HCT116 (cell line): ENCODE data around the gene POLRMT. TPM values are rescaled to one million over a fixed set of nuclear protein-coding genes. Genes with fewer than 3 reads are reported as not detected.
A peak's percentile ranks its signal among the peaks of the same experiment; 100 is the strongest.

Source experiments
- ATAC-seq: fragments of 200-7000 bp; cut with Tn5 transposase; 2 replicates; pipeline ENCODE4 v1.9.1; 2020; ENCODE audit warnings: mild to moderate bottlenecking, moderate library complexity
- BruUV-seq: library from RNA; stranded (reverse); fragments of 400-500 nt; replicated peaks from 2 replicates; lab custom pipeline; 2021; lab: Mats Ljungman, UMichigan
- CTCF ChIA-PET: fragments of 300-600 bp; sonication (Branson Sonifier 250); formaldehyde crosslinking; loops from one replicate; lab custom pipeline; 2021; ENCODE audit warnings: antibody characterized with exemption; lab: Charles Lee
- POLR2A ChIA-PET: fragments of 300-600, 350-600 bp; sonication (Branson Sonifier 250); formaldehyde crosslinking; loops from one replicate; lab custom pipeline; 2021; ENCODE audit warnings: antibody characterized with exemption; lab: Charles Lee
- RAD21 ChIA-PET, 2 experiments: fragments of 300-600 bp; sonication (Branson Sonifier 250); formaldehyde crosslinking; loops; one replicate each; lab custom pipeline; 2023; ENCODE audit warnings: low total read pairs in 2 of 2; ENCODE audit not compliant: uncharacterized antibody in 2 of 2, unreplicated experiment in 2 of 2, low non-redundant PET in 1 of 2; lab: Charles Lee
- DNase-seq: peaks from one replicate; pipeline ENCODE4 v3.0.0-alpha.2; 2010; ENCODE audit warnings: low read depth, low spot score
- H2AFZ ChIP-seq: fragments of 200-600 bp; shearing (Covaris generic), sonication (generic); 2 replicates; pipeline ENCODE4 v1.6.1; 2017; ENCODE audit warnings: low read depth, mixed run types, mixed read lengths, antibody characterized with exemption, low read length; ENCODE audit not compliant: poor library complexity, severe bottlenecking
- H3K27ac ChIP-seq: 2 replicates; pipeline ENCODE4 v1.5.1; 2012; ENCODE audit warnings: low read depth, low read length
- H3K27me3 ChIP-seq: fragments of 200-600 bp; sonication (generic); 2 replicates; pipeline ENCODE4 v1.6.1; 2016; ENCODE audit warnings: mixed run types, low read length, mixed read lengths; ENCODE audit not compliant: insufficient read depth
- H3K36me3 ChIP-seq, 2 experiments: fragments of 200-500 bp in 1 of 2; fragments of 200-600 bp in 1 of 2; sonication (Bioruptor generic) in 1 of 2; sonication (generic) in 1 of 2; 2 replicates each; pipeline versions ENCODE4 v1.5.1 to v1.6.1; 2014 to 2016; ENCODE audit warnings: low read length in 2 of 2, inconsistent platforms in 1 of 2, mixed read lengths in 1 of 2, mixed run types in 1 of 2; ENCODE audit not compliant: insufficient read depth in 2 of 2, control insufficient read depth in 1 of 2
- H3K4me1 ChIP-seq, 2 experiments: fragments of 200-600 bp in 1 of 2; sonication (generic) in 1 of 2; 2 replicates each; pipeline versions ENCODE4 v1.5.1 to v1.6.1; 2012 to 2017; ENCODE audit warnings: low read length in 2 of 2, inconsistent platforms in 1 of 2, mild to moderate bottlenecking in 1 of 2, mixed read lengths in 1 of 2, mixed run types in 1 of 2, moderate library complexity in 1 of 2; ENCODE audit not compliant: insufficient read depth in 2 of 2, control insufficient read depth in 1 of 2
- H3K4me2 ChIP-seq: fragments of 200-600 bp; sonication (generic); 2 replicates; pipeline ENCODE4 v1.6.1; 2017; ENCODE audit warnings: mixed run types, low read length, mixed read lengths
- H3K4me3 ChIP-seq, 2 experiments: fragments of 200-600 bp in 1 of 2; sonication (generic) in 1 of 2; replicated peaks in 1 of 2; 2 replicates each; pipeline ENCODE4 v1.5.1; 2011 to 2016; ENCODE audit warnings: low read length in 2 of 2, control low read depth in 1 of 2, low read depth in 1 of 2, mild to moderate bottlenecking in 1 of 2, mixed read lengths in 1 of 2, mixed run types in 1 of 2
- H3K79me2 ChIP-seq: fragments of 200-600 bp; sonication (generic); 2 replicates; pipeline ENCODE4 v1.6.1; 2017; ENCODE audit warnings: mild to moderate bottlenecking, mixed run types, low read length, moderate library complexity, mixed read lengths; ENCODE audit not compliant: insufficient read depth
- H3K9ac ChIP-seq: fragments of 200-600 bp; sonication (generic); 2 replicates; pipeline ENCODE4 v1.6.1; 2016; ENCODE audit warnings: low read length, mixed read lengths
- H3K9me2 ChIP-seq: fragments of 200-600 bp; sonication (generic), shearing (Covaris generic); 2 replicates; pipeline ENCODE4 v1.6.1; 2017; ENCODE audit warnings: mixed run types, mild to moderate bottlenecking, moderate library complexity; ENCODE audit not compliant: insufficient read depth
- H3K9me3 ChIP-seq, 2 experiments: fragments of 200-500 bp in 1 of 2; fragments of 200-600 bp in 1 of 2; sonication (Bioruptor generic) in 1 of 2; sonication (generic) in 1 of 2; 2 replicates each; pipeline ENCODE4 v1.6.1; 2014 to 2017; ENCODE audit warnings: low read length in 2 of 2, mixed read lengths in 2 of 2, inconsistent platforms in 1 of 2, low read depth in 1 of 2, mild to moderate bottlenecking in 1 of 2, mixed run types in 1 of 2, moderate library complexity in 1 of 2; ENCODE audit not compliant: control insufficient read depth in 1 of 2, insufficient read depth in 1 of 2
- H4K20me1 ChIP-seq: fragments of 200-600 bp; sonication (generic), shearing (Covaris generic); 2 replicates; pipeline ENCODE4 v1.6.1; 2017; ENCODE audit warnings: mixed run types, mild to moderate bottlenecking, moderate library complexity; ENCODE audit not compliant: insufficient read depth
- CEBPB ChIP-seq: IDR thresholded peaks from 2 replicates; pipeline ENCODE4 v1.6.1; 2012; ENCODE audit warnings: low read depth
- EGR1 ChIP-seq: IDR thresholded peaks from 2 replicates; pipeline ENCODE4 v1.6.1; 2012; ENCODE audit warnings: low read depth
- ELF1 ChIP-seq: IDR thresholded peaks from 2 replicates; pipeline ENCODE4 v1.6.1; 2012; ENCODE audit warnings: low read depth, borderline replicate concordance
- EZH2 ChIP-seq: fragments of 200-600 bp; sonication (generic); IDR thresholded peaks from 2 replicates; pipeline ENCODE4 v1.6.1; 2017; ENCODE audit warnings: antibody characterized with exemption, mixed run types
- EZH2phosphoT487 ChIP-seq: fragments of 200-600 bp; IDR thresholded peaks from 2 replicates; pipeline ENCODE4 v1.6.1; 2018; ENCODE audit warnings: antibody characterized with exemption, borderline replicate concordance
- JUND ChIP-seq: IDR thresholded peaks from 2 replicates; pipeline ENCODE4 v1.6.1; 2012
- POLR2AphosphoS5 ChIP-seq: IDR thresholded peaks from 2 replicates; pipeline ENCODE4 v1.6.1; 2011; ENCODE audit warnings: mild to moderate bottlenecking, low read depth, low read length, moderate library complexity
- RAD21 ChIP-seq: IDR thresholded peaks from 2 replicates; pipeline ENCODE4 v1.6.1; 2012; ENCODE audit warnings: low read depth, mild to moderate bottlenecking
- SP1 ChIP-seq: IDR thresholded peaks from 2 replicates; pipeline ENCODE4 v1.6.1; 2012; ENCODE audit warnings: low read depth
- SRF ChIP-seq: IDR thresholded peaks from 2 replicates; pipeline ENCODE4 v1.6.1; 2012; ENCODE audit warnings: low read depth
- TCF7L2 ChIP-seq: IDR thresholded peaks from 2 replicates; pipeline ENCODE4 v1.7.0; 2011; ENCODE audit warnings: borderline replicate concordance, inconsistent platforms; ENCODE audit not compliant: insufficient read depth, insufficient read length; ENCODE audit errors: extremely low read depth
- YY1 ChIP-seq: IDR thresholded peaks from 2 replicates; pipeline ENCODE4 v1.6.1; 2011; ENCODE audit warnings: low read length, low read depth, moderate library complexity, mild to moderate bottlenecking; ENCODE audit not compliant: insufficient replicate concordance; ENCODE audit errors: extremely low read depth
- ZFX ChIP-seq: fragments of 450-650 bp; IDR thresholded peaks from 2 replicates; pipeline ENCODE4 v1.6.1; 2017
- ZNF274 ChIP-seq: fragments of 200-500 bp; sonication (Bioruptor generic); IDR thresholded peaks from 2 replicates; pipeline ENCODE4 v1.6.1; 2014; ENCODE audit warnings: mild to moderate bottlenecking, low read depth, low read length, inconsistent platforms
- intact Hi-C: fragments of 100-400 bp; cut with micrococcal nuclease; formaldehyde crosslinking; loops from 2 replicates; pipeline ENCODE4 v1.10.0; 2022
- total RNA-seq: library from RNA; stranded (reverse); gene quantifications from one replicate; pipeline ENCODE4 v1.2.1, GENCODE V29; 2021; ENCODE audit not compliant: unreplicated experiment
- TF ChIP-seq, protein P1 (sequence below): IDR thresholded peaks from 2 replicates; pipeline ENCODE4 v1.6.1; 2011; ENCODE audit warnings: mild to moderate bottlenecking, low read length, moderate library complexity; ENCODE audit not compliant: insufficient replicate concordance; ENCODE audit errors: extremely low read depth
- TF ChIP-seq, protein P2 (sequence below), 3 experiments: fragments of 200-600 bp in 1 of 3; sonication (generic) in 1 of 3; IDR thresholded peaks in 2 of 3; conservative IDR thresholded peaks in 1 of 3; 2 replicates each; pipeline ENCODE4 v1.5.1; 2012 to 2017; ENCODE audit warnings: low read depth in 2 of 3, low read length in 2 of 3, antibody characterized with exemption in 1 of 3, borderline replicate concordance in 1 of 3, control low read depth in 1 of 3, mild to moderate bottlenecking in 1 of 3, mixed read lengths in 1 of 3, mixed run types in 1 of 3, moderate library complexity in 1 of 3; ENCODE audit not compliant: insufficient read depth in 1 of 3
- TF ChIP-seq, protein P3 (sequence below): IDR thresholded peaks from 2 replicates; pipeline ENCODE4 v1.6.1; 2012
- TF ChIP-seq, protein P4 (sequence below): IDR thresholded peaks from 2 replicates; pipeline ENCODE4 v1.6.1; 2012; ENCODE audit warnings: low read depth
- TF ChIP-seq, protein P5 (sequence below): IDR thresholded peaks from 2 replicates; pipeline ENCODE4 v1.6.1; 2012

POLRMT gene
- total RNA-seq, 1 experiment from 2014 or later = 138 TPM

DNA sequence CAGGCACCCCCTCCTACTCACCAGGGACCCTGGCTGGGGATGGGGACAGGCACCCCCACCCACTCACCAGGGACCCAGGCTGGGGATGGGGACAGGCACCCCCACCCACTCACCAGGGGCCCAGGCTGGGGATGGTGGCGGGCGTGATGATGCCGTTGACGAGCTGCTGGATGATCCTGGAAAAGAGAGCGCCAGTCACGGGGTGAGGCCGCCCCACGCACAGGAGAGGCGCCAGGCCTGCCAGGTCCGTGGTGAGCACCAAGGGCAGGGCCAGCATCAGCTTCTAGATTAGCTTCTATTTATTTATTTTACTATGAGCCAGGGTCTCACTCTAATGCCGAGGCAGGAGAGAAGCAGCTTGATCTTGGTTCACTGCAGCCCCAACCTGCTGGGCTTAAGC lies 16.8 kb upstream of the POLRMT start:
- no peak for TF ChIP-seq RAD21
- TF ChIP-seq, protein P1, sequence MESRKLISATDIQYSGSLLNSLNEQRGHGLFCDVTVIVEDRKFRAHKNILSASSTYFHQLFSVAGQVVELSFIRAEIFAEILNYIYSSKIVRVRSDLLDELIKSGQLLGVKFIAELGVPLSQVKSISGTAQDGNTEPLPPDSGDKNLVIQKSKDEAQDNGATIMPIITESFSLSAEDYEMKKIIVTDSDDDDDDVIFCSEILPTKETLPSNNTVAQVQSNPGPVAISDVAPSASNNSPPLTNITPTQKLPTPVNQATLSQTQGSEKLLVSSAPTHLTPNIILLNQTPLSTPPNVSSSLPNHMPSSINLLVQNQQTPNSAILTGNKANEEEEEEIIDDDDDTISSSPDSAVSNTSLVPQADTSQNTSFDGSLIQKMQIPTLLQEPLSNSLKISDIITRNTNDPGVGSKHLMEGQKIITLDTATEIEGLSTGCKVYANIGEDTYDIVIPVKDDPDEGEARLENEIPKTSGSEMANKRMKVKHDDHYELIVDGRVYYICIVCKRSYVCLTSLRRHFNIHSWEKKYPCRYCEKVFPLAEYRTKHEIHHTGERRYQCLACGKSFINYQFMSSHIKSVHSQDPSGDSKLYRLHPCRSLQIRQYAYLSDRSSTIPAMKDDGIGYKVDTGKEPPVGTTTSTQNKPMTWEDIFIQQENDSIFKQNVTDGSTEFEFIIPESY = no peak
- TF ChIP-seq, protein P2, sequence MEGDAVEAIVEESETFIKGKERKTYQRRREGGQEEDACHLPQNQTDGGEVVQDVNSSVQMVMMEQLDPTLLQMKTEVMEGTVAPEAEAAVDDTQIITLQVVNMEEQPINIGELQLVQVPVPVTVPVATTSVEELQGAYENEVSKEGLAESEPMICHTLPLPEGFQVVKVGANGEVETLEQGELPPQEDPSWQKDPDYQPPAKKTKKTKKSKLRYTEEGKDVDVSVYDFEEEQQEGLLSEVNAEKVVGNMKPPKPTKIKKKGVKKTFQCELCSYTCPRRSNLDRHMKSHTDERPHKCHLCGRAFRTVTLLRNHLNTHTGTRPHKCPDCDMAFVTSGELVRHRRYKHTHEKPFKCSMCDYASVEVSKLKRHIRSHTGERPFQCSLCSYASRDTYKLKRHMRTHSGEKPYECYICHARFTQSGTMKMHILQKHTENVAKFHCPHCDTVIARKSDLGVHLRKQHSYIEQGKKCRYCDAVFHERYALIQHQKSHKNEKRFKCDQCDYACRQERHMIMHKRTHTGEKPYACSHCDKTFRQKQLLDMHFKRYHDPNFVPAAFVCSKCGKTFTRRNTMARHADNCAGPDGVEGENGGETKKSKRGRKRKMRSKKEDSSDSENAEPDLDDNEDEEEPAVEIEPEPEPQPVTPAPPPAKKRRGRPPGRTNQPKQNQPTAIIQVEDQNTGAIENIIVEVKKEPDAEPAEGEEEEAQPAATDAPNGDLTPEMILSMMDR (IDR thresholded peaks at IDR 0.05 in 2 of 3, conservative IDR thresholded peaks at IDR 0.05 in 1 of 3; ENCODE audit: borderline replicate concordance in 1 of 3, insufficient read depth in 1 of 3, low read depth in 2 of 3, low read length in 2 of 3) = no peak
- TF ChIP-seq EGR1 = no peak
- TF ChIP-seq JUND = no peak
- TF ChIP-seq EZH2phosphoT487 = no peak
- no peak for TF ChIP-seq EZH2
- TF ChIP-seq SRF = no peak
- TF ChIP-seq CEBPB = no peak
- no peak for TF ChIP-seq ZFX
- TF ChIP-seq POLR2AphosphoS5 = no peak
- no peak for TF ChIP-seq ELF1
- no peak for TF ChIP-seq SP1
- TF ChIP-seq, protein P3, sequence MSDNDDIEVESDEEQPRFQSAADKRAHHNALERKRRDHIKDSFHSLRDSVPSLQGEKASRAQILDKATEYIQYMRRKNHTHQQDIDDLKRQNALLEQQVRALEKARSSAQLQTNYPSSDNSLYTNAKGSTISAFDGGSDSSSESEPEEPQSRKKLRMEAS = no peak
- TF ChIP-seq TCF7L2 = no peak
- TF ChIP-seq, protein P4, sequence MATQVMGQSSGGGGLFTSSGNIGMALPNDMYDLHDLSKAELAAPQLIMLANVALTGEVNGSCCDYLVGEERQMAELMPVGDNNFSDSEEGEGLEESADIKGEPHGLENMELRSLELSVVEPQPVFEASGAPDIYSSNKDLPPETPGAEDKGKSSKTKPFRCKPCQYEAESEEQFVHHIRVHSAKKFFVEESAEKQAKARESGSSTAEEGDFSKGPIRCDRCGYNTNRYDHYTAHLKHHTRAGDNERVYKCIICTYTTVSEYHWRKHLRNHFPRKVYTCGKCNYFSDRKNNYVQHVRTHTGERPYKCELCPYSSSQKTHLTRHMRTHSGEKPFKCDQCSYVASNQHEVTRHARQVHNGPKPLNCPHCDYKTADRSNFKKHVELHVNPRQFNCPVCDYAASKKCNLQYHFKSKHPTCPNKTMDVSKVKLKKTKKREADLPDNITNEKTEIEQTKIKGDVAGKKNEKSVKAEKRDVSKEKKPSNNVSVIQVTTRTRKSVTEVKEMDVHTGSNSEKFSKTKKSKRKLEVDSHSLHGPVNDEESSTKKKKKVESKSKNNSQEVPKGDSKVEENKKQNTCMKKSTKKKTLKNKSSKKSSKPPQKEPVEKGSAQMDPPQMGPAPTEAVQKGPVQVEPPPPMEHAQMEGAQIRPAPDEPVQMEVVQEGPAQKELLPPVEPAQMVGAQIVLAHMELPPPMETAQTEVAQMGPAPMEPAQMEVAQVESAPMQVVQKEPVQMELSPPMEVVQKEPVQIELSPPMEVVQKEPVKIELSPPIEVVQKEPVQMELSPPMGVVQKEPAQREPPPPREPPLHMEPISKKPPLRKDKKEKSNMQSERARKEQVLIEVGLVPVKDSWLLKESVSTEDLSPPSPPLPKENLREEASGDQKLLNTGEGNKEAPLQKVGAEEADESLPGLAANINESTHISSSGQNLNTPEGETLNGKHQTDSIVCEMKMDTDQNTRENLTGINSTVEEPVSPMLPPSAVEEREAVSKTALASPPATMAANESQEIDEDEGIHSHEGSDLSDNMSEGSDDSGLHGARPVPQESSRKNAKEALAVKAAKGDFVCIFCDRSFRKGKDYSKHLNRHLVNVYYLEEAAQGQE = no peak
- TF ChIP-seq YY1 = no peak
- TF ChIP-seq ZNF274 = no peak
- TF ChIP-seq, protein P5, sequence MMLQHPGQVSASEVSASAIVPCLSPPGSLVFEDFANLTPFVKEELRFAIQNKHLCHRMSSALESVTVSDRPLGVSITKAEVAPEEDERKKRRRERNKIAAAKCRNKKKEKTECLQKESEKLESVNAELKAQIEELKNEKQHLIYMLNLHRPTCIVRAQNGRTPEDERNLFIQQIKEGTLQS = no peak
- ATAC-seq (no peak), DNase-seq (no peak)
- Histone ChIP-seq H3K9ac (no peak overlapping the region), H2AFZ (no peak overlapping the region), H4K20me1 (no peaks in the 10 kb centered on the region), H3K9me2 (no peaks in the 10 kb centered on the region), H3K9me3 (no peaks in the 10 kb centered on the region), H3K79me2 (peaks cover 52% of the 10 kb centered on the region), H3K4me2 (no peak overlapping the region), H3K27me3 (no peaks in the 10 kb centered on the region), H3K4me3 (no peak overlapping the region), H3K4me1 (no peaks in the 10 kb centered on the region), H3K36me3 (peaks cover 11 to 45% of the 10 kb centered on the region in 2 experiments), H3K27ac (no peak overlapping the region)
- ChIA-PET POLR2A (no interaction called here), RAD21 (no interaction called here), CTCF (no interaction called here)
- intact Hi-C loops = no loop called here
- BruUV-seq = TSS peak; percentile 27
